Measurements from ENCODE around the gene SLC35E1.
"Not testable (repeated sequence)": the region's sequence is repeated elsewhere in the genome, so short reads cannot be mapped to it uniquely, and the experiment has no call there.

The SLC35E1 gene

GRCh38 chr19:16543734-16544133, 28.5 kb downstream of the SLC35E1 start:
- DNase-seq = not testable (repeated sequence)

DNA sequence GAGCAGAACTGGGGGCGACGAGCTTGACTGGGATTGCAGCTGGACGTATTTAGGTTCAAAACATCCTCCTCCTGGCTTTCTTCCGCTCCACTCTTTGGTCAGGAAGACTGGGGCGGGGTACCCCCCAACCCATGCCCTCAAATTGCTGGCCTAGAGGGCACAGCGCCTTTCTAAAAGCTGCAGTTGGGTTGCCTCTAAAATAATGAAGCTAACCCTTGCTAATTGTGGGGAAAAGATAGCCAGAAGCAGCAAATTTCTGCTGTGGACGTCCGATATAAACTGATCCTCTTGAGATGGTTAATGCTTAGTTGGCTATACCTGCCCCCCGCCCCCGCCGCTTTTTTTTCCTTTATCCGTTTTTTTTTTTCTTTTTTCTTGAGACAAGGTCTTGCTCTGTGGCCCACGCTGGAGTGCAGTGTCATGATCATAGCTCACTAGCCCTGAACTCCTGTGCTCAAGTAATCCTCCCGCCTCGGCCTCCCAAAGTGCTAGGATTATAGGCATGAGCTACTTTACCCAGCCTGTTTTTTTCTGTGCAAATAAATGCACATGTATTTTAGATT, 29.2 kb downstream of the SLC35E1 start:
- DNase-seq = no peak

DNA sequence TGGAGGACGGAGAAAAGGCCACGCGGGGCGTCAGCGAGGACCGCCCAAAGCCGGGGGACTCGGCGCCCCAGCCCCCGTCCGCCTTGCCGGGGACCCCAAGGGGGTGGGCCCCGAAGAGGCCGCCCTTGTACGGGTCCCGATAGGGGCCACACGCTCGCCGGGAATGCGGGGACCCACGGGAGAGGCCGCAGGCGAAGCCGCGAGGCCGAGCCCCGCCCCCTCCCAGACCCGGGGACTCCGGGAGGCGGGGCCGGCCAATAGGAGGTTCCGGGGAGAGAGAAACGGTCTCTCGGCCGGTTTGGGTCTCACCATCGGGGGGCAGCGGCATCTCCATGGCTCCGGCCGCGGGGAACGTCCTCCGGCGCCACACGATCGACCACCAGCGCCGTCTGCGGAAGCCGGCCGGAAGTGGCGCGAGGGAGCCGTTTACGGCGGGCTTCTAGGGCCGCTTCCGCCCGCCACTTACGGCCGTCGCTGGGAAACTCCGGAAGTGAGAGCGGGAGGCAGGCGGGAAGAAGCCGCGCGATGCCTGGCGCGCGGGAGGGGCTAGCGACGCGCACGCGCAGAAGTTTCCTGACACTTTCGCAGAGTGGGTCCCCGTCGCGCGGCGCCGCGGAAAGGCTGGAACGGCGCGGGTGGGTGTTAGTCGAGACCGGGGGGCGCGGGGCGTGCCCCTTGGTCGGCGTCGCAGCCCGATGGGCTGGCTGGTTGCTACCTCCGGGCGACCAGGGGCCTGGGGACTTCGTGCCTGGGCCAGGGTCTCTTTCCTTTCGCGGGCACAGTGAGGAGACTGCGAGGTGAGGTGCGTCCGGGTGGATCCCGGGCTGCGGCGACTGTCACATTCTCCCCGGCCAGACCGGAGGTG, 29.9 kb downstream of the SLC35E1 start, which contains the start of gene CHERP:
TSS of gene CHERP (minus strand) at position 393 of the 865 bp plus-strand sequence. CDS start at position 334, 59 bp downstream.
- DNase-seq = peak; percentile 93

DNA sequence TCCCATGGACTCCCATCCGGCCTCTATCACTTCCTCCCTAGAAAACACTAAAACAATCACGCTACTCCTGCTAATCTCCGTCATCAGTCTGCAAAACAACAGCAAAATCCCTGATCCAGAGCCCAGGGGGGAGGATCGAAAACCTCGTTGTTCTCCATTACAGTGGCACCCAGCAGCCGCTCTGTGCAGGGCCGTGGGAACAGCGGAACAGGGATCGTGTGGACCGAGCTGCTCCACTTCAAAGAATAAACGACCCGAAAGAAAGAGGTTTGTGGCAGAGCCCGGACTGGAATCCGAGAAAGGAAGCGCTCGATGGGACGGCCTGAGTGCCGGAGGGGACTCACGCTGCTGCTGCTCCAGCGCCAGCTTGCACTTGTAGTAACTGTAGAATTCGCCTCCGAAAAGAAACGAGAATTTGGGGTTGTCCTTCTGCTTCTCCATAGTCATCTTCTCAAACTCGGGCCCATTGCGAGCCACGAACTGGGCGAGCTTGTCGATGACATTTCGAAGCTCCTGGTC, 30.6 kb downstream of the SLC35E1 start:
- DNase-seq = no peak

DNA sequence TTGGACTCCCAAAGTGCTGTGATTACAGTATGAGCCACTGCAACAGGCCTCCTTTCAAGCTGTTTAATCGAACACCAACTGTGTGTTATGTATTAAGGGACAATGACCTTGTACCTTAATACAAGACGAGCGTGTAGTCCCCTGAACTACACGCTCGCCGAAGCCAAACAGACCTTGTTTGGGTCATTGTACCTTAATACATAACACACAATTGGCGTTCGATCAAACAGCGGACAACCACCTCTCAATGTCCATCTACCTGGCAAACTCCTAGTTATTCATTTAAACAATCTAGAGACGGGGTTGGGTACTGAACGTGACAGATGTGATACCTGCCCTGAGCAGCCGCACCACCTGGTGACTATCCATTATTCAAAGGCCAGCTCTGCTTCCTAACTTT, 31.3 kb downstream of the SLC35E1 start:
- DNase-seq = no peak

GRCh38 chr19:16537111-16537510, 35.1 kb downstream of the SLC35E1 start:
- DNase-seq = no peak

DNA sequence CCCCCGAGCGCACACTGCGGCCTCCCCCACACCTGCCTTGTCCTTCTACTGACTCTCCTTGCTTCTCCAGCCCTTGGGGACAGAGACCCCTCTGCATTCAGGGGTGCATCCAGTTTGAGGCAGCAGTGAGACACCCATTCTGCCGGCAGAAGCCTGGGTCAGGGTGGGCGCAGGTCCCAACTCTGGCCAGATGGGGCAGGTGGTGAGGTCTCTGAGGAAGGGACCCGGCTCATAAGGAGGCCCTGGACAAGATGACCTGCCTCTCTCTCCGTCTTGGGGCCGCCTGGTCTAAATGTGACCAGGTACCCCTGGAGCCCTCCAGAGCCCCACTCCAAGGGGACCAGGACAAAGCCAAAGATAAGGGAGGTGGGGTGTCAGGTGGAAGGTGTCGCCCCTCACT, 36.1 kb downstream of the SLC35E1 start:
- DNase-seq = no peak

DNA sequence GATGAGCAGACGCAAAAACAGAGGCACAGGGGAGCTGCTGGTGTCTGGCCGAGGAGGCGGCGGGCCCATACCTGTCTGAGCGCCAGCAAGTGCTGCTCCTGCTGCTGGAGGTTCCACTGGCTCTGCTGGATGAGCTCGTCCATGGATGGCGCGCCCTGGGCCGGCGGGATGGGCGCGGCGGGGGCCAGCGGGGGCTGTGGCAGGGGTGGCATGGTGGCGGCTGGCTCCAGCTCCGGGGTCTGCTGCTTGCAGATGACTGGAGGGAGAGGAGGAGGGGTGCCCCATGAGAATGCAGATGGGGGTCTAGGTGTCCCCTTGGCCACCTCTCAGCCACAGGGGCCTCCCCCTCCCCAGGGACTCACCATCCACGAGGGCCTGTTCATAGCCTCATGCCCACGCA, 36.8 kb downstream of the SLC35E1 start:
- no peak for DNase-seq

DNA sequence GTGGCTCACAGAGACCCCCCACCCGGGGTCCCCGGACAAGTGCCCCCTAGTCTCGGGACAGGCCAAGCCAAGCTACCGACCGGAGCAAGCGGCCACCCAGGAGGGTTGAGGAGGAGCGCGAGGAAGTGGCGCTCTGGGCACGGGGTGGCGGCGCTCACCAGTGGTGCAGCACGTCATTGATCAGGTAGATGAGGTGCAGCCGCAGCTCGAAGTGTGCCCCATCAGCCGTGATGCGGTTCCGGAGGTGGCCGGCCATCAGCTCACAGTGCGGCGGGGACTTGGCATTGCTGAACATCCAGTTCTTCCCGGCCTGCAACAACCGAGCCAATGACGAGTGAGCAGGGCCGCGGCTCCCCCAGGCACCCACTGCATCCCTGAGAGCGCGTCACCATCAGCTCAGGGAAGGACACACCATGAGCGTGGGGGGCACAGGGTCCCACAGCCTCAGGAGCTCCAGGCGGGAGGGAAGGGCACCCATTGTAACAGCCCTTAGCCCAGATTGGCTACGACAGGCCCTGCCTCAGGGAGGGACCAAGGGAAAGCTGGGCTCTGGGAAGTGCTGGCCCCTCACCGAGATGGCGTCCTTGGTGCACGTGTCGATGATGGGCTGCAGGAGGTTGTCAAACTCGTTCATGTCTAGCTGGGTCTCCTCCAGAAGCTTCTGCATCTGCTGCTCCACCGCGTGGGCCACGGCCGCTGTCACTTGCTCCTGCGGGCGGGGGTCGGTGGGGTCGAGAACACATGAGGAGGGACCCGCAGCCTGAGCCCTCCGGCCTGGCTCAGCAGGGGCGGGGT, 39.6 kb downstream of the SLC35E1 start:
- no peak for DNase-seq

GRCh38 chr19:16531380-16531669, 40.9 kb downstream of the SLC35E1 start:
- DNase-seq = no peak

DNA sequence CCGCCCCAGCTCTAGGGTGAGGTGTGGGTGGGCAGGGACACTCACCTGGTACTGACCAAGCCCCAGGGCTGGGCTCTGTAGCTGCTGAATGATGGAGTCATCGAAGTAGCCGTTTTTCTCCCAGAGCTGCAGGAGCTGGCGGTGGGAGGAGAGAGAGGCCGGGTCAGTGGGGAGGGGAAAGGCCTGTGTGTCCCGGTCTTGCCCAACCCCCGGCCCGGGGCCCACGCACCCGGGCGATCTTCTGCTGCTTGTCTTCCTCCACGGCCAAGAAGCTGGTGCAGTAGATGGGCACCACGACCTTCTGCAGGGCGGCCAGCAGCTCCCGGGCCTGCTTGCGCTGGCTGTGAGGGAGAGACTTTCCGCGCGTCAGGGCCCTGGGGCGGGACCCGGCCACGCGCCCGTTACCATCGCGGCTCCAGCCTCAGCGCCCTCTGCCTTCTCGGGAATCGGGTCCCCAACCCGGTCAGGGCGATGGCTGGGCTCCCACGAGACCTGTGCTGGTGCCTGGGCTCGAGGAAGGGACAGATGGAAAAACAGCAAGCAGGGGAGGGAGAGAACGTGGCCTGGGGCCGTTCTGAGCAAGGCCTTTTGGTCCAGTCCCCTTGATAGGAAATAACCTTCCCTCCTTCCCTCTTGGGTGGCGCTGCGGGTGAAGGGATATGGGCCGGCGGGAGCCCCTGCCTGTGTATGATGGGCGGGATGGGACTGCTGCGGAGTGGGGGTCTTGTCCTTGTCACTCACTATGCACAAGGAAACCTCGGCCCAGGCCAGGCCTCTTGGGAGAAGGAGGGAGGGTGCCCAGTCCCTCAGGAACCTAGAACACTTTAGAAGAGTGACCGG, 41.5 kb downstream of the SLC35E1 start:
- DNase-seq = no peak

GRCh38 chr19:16529466-16530144, 42.6 kb downstream of the SLC35E1 start:
- DNase-seq = no peak

DNA sequence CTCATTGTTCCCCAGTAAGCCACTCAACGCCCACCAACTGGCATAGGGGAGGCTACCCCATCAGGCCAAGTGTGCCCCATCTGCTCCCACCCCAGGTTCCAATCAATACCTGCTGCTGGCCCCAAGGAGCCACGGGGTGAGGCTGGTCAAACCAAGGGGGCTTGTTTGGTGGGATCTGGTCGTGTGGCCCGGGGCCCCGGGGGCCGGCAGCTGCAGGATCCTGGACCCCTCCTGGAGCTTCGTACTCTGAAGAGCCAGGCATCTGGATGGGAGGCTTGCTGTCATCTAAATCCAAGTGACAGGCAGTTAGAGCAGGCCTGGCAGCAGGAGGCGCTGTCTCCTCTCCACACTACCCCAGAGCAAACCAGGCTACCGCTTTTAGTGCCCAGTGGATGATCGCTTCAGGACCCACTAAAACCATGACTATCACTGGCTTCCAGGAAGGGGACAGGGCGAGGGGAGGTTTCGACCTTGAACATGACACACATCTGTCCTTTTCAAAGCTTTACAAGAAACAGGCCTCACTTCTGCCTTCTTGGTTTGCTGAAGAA, 44.2 kb downstream of the SLC35E1 start:
- DNase-seq = no peak

DNA sequence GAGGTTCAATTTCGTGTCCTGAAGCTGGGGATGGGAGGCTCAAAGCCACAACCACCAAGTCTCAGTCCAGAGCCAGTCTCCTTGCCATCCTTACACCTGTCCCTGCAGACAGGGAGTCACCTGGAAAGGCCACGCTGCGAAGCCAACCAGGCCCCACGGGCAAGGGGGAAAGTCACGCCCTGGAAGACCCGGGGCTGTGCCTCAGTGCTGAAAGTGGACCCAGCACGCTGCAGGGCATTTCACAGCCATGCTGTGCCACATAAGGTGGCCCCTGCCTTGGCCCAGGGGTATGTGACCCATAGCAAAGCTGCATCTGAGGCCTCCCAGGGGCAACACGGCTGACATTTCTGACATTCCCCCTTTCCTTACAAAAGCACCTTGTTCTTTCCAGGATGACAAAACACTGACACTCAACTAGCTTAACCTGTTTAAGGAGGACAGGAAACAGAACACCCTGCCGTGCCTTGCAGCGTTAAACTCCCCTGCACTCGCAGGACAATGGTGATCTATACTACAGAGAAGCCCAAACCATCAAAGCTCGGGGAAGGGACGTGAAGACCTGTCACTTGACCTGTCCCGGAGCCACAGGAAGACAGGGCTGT, 44.8 kb downstream of the SLC35E1 start:
- no peak for DNase-seq

GRCh38 chr19:16525751-16526481, 46.3 kb downstream of the SLC35E1 start:
- DNase-seq = no peak

- DNase-seq = no peak
Measured at GRCh38 chr19:16524991-16525734, 47.1 kb downstream of the SLC35E1 start.

DNA sequence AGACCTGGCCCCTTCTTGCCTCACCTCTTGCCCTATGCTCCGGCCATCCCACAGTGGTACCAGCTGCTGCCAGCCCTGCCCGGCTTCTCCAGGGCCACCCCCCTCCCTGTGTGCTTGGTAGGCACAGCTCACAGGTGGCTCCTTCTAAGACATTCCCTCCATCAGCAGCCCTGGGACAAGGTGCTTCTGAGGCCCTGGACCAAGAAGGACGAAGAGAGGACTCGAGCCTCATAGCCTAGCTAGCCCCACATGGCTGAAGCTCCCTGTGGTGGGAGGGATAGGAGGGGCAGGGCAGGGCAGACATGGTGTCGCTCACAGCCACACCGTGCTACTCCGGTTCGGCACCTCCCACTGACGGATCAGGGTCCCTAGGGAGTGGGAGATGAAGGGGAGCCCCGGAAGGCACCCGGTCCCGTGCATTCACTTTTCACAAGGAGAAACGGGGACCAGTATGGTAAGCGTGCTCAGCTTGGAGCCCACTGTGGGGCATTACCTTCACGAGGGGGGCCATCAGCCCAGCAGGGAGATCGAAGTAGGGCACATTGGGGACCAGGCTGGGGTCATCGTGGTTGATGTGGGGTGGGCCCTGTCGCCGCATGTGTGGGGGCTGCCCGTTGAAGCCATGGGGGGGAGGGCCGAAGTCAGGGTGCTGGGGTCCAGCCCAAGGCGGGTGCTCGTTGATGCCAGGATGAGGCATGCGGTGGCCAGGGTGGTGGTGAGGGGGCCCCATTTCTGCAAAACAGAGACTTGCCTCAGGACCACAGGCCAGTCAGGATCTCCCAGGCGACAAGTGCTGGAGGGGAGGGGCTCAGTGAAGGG, 49.4 kb downstream of the SLC35E1 start:
- no peak for DNase-seq

- no peak for DNase-seq
Measured at GRCh38 chr19:16521715-16522289, 50.4 kb downstream of the SLC35E1 start.
